Measurements from ENCODE around the gene PACRG.
"Not testable (repeated sequence)": the region's sequence is repeated elsewhere in the genome, so short reads cannot be mapped to it uniquely, and the experiment has no call there.

The PACRG gene

DNA sequence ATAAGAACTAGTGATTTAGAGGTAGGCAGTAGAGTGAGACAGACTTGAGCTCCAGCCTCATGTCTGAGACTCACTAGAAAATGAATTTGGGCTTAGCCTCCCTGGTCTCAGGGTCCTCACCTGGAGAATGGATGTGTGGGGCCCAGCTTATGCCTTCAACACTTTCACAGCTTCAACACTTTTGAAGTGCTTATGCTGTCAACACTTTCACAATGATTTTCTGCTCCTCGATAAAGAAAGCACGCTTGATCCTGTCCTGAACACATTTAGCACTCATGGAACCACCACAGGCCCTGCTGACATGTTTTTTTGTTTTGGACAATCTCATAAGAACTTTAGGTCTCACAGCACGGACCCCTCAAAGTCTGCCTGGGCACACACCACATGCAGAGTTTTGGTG is 229.3 kb downstream of the PACRG start:
- DNase-seq: no peak

DNA sequence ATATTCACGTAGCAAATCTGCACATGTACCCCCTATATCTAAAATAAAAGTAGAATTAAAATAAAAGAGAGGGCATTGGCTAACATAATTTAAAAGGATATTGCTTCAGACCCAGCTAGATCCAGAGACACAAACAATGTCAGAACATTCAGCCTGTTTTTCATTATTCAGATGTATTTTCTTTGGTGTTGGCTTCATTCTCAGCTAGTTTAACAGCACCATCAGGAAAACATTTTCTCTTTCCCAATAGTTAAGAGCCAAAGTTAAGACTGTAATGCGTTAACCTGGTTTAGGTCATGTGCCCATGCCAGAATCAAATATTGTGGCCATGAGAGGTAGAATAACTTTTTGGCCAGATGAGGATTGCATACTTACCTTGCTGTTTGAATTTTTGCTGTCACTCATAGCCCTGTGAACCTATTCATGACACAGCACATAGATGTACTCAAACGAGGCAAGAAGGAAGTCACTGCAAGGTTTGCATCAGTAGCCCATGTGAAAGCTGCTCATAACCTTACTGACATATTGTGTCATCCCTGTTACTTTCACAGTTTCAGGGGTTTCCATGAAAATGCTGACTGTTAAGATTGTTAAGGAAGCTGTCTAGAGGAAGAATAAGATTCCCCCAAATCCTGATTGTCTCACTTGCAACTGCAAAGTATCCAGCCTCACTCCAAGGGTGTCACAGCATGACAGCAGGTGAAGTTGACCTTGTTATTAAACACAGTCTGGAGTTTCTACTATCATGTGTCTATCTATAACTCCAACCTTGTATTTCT is 233.1 kb downstream of the PACRG start:
- DNase-seq: no peak

DNA sequence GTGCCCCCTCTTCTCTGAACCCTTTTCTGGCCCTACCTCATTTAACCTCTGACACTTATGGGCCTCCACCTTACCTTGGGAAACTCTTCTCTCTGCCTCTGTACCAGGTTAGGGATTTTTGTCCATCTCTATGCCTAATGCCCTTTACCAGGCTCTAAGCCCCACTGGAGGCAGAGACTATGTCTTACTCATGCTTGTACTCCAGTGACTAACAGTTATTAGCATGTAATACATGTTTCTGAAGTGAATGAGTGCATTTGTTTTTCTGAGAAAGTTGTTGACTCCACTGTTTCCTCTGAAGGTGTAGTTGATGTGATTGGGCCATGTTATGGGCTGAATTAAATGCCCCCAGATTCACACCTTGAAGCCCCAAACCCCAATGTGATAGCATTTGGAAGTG is 234.3 kb downstream of the PACRG start:
- no peak for DNase-seq

DNA sequence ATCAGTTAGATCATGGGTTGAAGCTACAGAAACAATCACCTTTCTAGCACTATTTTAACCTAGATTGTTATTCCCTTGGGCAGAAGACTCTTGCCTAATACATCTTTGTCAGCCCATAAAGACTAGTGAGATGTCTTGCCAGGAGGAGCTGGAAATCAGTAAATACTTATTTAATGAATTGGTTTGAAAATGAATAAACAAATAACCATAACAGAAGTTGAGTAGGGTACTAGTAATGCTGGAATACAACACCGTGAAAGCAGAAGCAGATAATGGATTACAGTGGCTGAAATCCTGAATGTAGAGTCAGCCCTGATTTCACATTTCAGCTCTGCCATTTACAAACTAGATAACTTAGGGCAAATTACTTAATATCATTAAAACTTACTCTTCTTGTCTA is 236.1 kb downstream of the PACRG start:
- no peak for DNase-seq

DNA sequence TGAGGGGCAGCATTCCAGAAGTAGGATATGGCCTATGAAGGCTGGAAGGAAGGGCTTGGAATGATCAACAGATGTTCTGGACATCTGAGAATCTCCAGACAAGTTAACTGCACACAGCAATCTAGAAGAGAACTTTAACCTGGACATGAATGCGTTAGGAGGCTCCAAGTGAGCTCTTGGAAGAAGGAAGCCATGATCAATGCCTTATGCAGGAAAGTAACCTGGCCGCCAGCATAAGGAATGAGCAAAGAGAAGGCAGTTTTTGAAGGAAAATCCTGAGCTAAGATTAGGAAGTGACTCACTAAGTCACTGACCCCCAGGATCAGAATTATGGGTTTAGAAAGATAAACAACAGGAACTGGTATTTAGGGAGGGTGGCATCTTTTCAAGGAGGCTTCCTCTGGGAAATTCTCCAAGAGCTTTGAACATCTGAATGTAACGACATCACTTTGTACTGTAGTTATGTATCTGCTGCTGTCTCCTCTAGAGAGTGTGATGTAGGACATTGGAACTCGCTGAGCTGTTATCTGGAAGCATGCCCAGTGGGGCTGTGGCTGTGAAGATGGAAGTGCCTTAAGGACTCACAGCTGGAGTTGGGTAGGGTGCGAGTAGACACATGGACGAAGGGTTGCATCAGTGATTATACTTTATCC is 236.8 kb downstream of the PACRG start:
- peak; percentile 80 for DNase-seq

DNA sequence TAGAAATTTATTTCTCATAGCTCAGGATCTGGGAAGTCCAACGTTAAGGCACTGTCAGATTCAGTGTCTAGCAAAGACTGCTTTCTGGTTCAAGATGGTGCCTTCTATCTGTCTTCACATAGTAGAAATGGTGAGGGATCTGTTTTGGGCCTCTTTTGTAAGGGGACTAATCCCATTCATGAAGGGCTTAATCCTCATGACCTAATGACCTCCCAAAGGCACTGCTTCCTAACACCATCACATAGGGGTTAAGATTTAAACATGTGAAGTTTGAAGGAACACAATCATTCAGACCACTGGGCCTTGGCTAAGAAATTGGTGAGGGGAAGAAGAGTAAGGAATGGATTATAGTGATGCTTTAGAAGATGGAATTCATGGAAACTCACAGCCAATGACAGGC is 237.6 kb downstream of the PACRG start:
- DNase-seq: no peak

DNA sequence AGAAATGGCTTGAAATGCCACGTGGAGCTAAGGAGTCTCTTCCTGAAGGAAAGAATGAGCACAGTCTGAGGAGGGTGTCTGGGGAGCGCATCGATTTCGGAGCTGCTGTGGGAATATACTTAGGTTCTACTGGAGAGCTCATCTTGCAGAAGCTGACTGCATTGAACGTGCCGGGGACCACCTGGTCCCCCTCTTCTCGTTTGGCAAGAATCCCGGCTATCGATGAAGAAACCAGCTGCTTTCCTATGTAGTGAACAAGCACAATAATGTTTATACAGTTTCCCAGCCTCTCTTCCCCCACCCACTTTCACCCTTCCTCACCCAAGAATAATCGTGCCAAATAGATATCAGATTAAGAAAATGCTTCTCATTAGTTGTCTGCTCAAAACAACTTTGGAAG is 242.5 kb downstream of the PACRG start:
- no peak for DNase-seq

DNA sequence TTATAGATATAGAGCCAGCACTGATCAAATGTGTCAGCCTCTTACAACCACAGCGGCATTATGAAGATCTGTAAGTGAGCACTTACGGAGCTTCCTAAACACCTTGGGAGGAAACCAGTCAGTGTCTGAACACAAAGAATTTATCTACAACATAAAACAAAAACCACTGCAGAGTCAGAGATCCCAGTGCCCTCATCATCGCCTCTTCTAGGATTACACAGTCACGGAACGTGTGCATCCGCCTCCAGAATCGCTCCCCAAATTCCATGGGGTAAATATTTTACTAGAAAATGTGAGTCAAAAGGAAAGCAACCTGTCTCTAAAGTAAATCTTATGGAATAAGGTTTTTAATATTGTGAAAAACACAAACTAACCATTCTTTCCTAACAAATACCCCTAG is 243.6 kb downstream of the PACRG start:
- peak; percentile 40 for DNase-seq

DNA sequence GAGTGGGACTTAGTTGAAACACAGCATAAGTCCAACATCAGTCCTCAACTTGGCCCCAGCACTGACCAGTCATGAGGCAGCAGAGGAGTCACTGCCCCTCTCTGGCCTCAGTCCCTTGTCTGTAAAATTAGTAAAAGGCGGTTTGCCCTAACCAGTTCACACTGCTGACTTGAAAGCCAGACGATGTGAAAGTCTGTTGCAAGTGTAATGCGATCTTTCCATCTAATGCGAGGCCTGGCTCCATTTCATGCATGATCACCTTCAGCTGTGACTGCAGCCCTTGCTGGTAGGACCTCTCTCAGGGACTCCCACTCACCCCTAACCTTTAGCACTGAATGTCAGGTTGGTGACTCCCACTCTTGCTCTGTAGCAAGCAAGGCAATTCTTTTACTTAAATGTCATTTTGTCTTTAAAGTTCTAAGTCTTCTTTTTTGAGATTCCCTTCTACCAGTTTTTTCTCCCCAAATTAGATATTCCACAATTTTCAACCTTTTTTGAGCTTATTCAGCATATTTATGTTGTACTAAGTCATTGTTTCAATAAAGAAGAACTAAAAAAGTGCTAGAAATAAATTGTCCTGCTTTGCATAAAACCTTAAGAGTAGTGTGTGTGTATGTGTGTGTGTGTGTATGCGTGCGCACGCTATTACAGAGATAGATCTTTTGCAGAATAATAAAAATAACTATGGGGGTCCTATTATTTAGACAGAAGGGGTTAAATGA is 245.5 kb downstream of the PACRG start:
- peak; percentile 3 for DNase-seq

DNA sequence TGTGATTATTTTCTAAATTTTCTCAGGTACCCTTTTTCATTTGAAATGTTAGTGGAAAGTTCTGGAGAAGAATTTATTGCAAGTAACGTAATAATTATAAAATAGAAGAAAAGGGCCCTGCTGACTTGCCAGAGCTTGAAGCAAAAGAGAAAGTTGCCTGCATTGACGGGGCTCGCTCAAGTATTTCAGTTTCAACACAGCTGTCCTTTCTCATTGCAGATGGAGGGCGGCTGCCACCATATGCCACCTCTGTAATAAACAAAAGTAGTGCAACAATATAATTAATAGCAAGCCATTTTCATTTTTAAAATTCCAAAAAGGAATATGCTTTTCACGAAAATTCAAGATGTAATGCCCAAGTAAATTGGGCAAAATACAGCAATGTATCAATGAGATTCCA is 246.2 kb downstream of the PACRG start:
- no peak for DNase-seq

DNA sequence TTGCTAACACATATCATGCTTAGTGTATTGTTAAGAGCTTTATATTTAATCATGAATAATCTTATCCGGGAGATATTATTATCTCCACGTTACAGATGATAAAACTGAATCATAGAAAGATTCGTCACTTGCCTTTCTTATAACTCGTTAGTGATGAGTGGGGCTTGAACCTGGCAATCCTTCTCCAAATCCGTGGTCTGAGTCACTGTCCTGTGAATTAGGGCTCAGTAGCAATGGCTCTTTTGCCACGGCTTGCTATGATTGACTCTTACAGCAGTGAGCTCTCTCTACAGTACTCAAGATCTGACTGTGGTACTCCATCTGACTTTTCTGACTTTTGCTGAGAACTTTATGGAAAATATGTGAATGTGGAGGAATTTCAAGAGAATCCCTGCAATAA is 246.9 kb downstream of the PACRG start:
- no peak for DNase-seq

DNA sequence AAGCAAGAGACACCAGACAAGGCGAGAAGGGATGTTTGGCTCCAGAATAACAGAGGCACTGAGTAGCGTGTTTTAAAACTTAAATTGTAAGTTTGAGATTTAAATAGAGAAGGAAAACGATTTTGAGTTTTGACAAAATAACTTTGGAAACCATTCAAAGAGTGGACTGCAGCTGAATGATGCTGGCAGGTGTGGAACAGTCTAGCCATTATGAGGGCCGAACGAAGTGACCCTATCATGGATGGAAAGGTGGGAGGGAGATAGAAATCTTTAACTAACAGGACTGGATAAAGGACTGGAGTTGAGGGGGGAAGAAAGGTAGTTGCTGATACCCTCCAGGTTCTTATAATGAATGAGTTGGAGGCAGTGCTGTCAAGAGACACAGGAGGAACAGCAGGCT is 248.4 kb downstream of the PACRG start:
- DNase-seq: no peak

DNA sequence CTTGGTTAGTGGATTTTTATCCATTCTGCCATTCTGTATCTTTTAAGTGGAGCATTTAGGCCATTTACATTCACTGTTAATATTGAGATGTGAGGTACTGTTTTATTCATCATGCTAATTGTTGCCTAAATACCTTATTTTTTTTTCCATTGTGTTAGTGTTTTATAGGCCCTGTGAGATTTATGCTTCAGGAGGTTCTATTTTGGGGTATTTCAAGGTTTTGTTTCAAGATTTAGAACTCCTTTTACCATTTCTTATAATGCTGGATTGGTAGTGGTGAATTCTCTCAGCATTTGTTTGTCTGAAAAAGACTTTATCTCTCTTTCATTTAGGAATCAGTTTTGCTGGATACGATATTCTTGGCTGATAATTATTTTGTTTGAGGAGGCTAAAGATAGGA is 255.5 kb downstream of the PACRG start:
- DNase-seq: not testable (repeated sequence)

DNA sequence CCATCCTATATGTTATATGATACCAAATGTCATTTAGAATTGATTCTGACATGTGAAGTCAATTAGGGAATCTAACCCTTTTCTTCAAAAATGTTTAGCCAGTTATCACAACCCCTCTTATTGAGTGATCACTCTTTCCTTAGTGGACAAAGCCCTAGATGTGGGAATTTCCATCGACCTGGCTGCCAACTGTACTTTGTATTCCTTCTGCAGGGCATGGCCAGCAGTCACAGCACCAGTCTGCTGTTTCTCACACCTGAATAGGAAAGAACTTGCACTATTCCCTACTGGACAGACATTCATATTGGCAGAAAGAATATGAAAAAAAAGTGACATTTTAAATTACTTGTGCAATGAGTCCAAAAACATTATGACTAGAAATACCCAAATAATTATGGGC is 271.0 kb downstream of the PACRG start:
- no peak for DNase-seq

DNA sequence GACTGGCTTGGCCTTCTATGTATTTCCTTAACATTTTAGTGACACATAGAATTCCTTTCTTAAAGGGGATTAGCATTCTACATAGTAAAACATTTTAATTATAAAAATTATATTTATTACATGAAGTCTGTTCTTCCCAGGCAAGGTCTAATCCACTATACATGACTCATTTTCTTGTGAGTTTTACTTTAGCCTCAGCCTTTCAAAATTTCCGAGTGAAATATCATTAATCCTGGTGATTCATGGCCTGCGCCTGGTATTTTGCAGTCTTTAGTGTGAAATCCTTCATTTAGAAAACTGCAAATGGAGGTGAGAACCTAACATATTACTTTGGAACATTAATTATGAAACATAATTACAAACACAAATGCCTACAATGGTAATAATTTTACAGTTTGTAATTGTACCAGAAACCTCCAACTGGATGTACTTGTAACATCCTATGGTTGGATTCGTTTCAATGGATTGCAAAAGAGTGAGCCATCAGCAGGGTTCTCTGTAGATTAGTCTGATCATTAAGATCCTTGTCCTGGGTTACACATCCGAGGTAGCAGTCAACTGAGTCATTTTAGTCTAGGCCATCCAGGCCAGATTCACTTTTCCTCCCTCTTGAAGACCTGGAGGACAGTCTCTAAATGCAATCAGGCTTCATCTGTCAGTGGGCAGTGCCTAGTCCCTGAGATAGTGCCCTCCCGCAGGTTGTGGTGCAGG is 272.0 kb downstream of the PACRG start:
- DNase-seq: no peak

DNA sequence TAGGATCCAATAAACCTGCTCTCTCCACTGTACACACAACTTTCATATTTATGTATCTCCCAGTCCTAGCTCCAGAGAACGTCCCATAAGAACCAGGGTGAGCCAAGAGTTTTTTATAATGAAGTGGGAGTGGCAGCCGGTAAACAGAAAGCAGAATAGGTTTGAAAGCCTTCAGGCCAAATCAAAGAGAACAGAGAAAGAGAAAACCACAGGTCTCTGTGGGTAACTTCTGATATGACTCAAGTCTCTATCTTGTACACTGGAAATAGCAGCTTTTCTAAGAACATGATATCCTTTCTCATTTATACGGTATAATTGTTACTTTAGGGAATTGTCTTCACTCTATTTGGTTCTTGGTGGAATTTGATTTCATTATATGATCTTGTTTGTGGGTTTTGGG is 273.6 kb downstream of the PACRG start:
- DNase-seq: no peak

DNA sequence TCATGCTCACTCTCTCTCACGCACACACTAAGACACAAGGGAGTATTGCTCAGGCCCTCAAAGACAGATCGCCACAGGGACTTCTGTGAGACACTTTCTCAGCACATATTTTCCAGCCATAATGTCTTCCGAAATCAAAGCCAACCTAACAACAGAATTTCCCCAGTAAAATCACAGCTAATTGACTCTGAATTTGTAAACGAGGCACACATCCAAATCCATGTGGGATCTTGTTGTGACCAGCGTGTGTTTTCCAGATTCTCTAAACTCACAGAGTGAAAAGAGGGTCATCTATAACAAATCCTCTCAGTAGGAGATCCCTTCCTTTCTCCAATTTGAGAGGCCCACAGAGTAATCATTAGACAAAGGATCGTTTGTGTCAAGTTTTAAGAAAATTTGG is 280.4 kb downstream of the PACRG start:
- no peak for DNase-seq

DNA sequence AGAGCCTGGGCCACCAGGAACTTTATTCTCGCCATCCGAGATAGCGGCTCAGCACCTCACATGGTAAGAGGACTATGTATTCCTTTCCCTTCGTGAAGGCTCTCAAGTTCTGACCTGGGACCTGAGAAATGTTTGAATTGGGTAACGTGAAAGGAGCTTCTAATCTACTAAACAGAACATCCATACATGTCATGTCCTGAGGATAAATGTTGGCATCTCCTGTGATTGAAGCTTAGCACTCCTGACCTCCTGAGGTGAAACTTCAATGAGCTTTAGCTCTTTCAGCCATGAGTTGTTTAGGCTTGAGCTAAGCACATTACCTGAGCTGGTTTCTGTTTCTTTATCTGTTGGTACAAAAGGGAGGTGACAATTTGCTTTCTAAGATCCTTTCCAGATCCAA is 280.9 kb downstream of the PACRG start:
- no peak for DNase-seq

DNA sequence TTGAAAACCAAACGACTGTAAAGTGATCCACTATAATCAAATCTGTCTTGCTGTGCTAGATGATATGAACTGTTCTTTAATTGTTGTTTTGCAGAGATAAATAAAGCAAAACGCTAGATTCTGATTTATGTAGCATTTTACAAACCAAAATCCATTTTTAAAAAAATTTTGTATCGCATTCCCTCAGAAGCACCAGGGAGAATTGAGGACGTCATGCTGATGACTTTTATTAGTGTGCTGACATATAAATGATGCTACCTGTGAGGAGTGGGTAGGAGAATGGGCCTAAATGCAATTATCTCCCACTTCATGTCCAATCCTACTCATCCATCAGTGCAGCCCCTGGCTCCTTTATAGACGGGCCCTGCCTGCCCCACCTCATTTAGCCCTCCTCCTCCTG is 282.4 kb downstream of the PACRG start:
- DNase-seq: no peak

DNA sequence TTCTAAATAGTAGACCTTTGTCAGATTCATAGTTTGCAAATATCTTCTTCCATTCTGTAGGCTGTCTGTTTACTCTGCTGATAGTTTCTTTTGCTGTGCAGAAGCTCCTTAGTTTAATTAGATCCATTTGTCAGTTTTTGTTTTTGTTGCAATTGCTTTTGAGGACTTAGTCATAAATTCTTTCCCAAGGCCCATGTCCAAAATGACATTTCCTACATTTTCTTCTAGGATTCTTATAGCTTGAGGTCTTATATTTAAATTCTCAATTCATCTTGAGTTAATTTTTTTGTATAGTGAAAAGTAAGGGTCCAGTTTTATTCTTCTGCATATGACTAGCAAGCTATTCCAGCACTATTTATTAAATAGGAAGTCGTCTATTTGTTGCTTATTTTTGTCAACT is 287.0 kb downstream of the PACRG start:
- DNase-seq: no peak

DNA sequence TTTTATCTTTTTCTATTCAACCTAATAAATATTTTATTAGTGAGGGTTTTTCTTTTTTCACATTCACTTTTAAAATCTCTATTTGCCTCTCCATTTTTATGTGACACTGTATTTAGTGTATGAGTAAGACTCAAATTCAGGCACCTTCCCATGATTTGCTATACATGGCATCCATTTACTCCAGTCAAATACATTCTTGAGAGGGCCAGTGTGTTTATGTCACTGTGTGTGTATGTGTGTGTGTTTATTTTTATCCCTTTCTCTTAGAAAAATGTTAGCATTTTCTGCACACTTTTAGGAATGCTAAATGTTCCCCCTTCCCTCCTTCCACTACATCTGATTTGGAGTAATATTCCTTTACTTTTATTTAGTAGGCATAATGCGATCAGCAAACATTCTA is 290.0 kb downstream of the PACRG start:
- DNase-seq: no peak

DNA sequence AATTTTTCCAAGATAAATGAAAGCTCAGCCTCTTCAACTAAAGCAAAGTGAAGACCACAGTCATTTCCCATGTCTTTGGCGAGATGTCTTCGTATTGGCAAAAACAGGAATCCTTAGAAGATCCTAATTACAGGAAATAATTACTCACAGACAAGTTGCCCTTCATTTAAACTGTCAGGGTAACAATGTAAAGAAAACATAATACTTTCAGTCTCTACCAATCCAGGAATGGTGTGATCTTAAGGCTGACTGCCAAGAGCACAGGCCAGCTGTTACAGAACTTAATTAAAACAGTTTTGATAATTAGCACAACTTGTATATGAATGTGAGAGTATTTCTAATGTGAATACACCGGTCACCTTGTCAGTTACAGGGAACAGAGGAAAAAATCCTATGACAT is 292.2 kb downstream of the PACRG start:
- no peak for DNase-seq

DNA sequence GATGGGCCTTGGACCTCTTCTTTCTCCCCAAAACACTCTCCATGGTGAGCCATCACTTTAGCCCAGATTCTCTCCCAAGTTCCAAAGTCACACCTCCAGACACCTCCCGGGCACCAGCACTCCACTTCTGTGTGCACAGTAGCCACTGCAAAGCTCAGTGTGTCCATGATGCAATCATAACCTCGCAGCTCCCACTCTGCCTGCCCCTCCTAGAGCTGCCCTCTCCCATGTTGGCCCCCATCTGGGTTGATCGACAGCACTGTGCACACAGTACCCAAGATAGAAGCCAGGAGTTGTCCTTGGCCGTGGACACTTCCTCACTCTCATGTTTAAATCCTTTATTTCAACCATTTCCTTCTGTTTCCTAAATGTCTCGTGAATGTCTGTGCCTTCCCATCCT is 293.3 kb downstream of the PACRG start:
- DNase-seq: no peak

DNA sequence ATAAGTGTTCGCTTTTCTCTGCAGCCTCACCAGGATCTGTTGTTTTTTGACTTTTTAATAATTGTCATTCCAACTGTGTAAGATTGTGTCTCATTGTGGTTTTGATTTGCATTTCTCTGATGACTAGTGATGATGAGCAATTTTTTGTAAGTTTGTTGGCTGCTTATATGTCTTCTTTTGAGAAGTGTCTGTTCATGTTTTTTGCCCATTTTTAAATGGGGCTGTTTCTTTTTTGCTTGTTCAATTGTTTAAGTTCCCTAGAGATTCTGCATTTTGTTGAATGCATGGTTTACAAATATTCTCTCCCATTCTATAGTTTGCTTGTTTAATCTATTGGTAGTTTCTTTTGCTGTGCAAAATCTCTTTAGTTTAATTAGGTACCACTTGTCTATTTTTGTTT is 295.9 kb downstream of the PACRG start:
- no peak for DNase-seq

All from kidney glomerular epithelial cell (primary cell).